ENCODE results near the gene RICTOR. TPM values are rescaled to one million over a fixed set of nuclear protein-coding genes. Genes with fewer than 3 reads are reported as not detected.
A peak's percentile ranks its signal among the peaks of the same experiment; 100 is the strongest.

RICTOR gene
- total RNA-seq, 1 donor from 2014 or later = 97.7 TPM

DNA sequence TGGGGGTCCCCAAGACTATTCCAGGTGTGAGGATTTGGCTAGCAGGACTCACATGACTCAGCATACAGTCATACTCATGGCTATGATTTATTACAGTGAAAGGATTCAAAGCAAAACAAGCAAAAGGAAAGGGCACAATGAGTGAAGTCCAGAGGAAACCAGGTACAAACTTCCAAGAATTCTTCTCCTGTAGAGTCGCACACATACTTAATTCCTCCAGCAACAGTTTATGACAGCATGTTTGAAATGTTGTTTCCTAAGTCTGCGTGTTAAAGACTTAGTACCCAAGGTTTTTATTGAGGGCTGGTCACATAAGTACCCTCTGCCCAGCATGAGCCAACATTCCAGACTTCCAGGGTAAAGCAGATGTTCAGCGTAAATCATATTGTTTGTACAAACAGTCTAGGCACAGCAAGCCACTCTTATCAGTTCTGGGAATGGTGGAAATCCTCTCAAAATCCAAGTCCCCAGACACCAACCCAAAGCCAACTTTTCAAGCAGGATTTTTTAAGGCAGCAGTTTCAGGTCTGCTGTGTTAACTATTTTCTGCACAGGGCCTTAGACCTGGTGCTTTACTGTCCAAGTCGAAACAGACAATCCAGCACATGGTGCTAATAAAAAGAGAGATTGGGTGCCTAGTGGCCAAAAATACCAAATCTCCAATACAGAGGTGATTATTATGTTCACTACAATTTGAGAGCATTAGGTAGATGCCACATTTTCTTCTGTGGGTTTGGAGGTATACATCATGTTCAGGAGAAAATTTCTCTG lies 18.6 kb upstream of the RICTOR start:
- DNase-seq (ENCODE audit: low spot score) = peak; percentile 73

DNA sequence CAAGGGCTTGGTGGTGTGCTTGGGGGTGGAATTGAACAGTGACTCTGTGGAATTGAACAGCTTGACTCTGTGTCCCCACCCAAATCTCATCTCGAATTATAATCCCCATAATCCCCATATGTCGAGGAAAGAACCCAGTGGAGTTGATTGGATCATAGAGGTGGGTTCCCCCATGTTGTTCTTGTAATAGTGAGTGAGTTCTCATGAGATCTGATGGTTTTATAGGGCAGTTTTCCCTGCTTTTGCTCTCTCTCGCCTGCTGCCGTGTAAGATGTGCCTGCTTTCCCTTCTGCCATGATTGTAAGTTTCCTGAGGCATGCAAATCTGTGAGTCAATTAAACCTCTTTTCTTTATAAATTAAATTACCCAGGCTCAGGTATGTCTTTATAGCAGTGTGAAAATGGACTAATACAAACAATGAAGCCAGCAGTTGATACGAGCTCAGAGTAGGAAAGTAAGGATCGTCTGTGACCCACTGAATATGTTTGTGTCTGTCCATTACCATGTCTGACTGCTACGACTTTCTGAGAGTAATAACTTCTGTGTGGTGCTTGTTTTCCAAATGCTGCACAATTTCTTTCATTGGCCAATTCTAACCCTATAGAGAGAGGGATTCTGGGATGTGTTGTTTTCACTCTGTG lies 17.9 kb upstream of the RICTOR start:
- DNase-seq (ENCODE audit: low spot score) = no peak

DNA sequence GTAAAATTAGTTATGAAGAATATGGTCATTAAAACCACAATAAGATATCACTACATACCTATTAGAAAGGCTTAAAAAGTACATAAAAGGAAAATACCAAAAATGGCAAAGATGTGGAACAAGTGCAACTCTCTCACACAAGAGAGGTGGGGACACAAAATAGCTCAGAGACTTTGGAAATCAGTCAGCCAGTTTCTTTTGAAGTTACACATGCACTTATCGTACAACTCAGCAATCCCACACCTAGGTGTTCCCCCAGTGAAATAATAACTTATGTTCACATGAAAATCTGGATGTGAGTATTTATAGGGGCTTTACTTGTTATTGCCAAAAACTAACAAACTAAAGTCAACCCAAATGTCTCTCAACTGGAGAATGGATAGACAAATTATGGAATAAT lies 9.8 kb upstream of the RICTOR start:
- no peak for DNase-seq (ENCODE audit: low spot score)

- DNase-seq (ENCODE audit: low spot score) = no peak
Measured at GRCh38 chr5:39082995-39083394, 8.8 kb upstream of the RICTOR start.

GRCh38 chr5:39080597-39081204 lies 6.5 kb upstream of the RICTOR start:
- peak; percentile 29 for DNase-seq (ENCODE audit: low spot score)

DNA sequence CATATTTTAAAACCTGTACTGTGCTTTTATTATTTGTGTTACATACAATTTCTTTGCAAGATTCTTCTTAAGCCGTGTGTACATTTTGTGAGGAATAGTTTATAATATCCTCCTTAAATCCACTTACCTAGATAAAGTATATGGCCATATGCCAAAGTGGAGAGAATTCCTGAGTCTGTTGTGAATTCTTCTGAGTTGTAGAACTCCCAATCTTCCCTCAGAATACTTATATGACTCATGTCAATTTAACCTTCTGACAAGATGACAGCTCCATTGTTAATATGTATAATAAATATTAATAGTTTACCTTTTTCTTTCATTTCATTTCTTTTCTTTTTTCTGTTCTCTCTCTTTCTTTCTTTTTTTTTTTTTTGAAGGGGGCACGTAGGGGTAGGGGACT lies 6.0 kb upstream of the RICTOR start:
- DNase-seq (ENCODE audit: low spot score) = no peak

- no peak for DNase-seq (ENCODE audit: low spot score)
Measured at GRCh38 chr5:39079147-39079546, 4.9 kb upstream of the RICTOR start.

GRCh38 chr5:39076757-39077728 lies 2.8 kb upstream of the RICTOR start:
- DNase-seq (ENCODE audit: low spot score) = no peak

DNA sequence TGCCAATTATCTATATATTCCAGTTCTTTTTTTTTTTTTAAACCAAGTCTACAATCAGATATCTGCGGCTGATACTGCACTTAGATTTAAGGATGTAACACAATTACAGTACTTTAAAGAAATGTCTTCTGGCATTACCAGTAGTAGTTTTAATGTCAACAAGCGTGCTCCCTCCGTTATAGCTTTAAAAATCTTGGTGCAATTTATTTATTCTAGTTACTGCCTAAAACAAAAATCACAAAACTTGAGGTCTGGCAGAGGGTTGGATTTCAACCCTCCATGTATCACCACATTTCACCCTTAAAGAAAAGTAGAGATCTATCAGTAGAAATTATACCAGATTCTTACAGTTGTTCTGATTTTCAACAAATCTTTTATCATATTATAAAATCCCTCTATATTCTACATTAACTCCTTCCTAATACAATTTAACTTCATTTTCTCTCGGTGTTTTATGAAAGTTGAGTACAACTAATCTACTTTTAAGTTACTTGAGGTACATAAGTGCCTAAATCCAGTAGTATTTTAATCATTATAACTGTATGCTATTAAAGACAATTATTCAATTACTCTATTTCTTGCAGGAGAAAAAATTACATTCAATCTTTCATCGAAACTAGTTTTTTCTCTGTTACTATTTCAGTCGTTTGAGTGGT lies 2.0 kb upstream of the RICTOR start:
- no peak for DNase-seq (ENCODE audit: low spot score)

- no peak for DNase-seq (ENCODE audit: low spot score)
Measured at GRCh38 chr5:39073767-39074016, 507 bp downstream of the RICTOR start.

- peak; percentile 55 for DNase-seq (ENCODE audit: low spot score)
Measured at GRCh38 chr5:39072925-39073766, 1.1 kb downstream of the RICTOR start.

GRCh38 chr5:39068099-39068498 lies 6.1 kb downstream of the RICTOR start:
- no peak for DNase-seq (ENCODE audit: low spot score)

GRCh38 chr5:39064450-39064849 lies 9.7 kb downstream of the RICTOR start:
- DNase-seq (ENCODE audit: low spot score) = no peak

DNA sequence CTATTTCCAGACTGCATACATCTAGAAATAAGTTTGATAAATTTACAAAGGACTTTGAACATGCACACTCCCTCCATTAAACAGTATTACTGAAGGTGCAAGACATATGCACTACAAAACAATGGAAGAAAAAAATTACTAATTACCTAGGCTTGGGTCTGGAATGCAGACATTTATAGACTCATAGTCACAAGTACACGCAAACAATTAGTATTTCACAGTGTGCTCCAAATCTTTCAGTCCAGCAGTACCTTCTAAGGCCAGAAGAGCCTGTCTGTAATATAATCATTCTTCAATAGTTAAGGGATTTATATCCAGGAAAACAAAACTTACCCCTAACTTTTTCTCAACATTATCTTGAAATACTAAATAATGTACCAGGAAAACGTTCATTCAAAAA lies 11.2 kb downstream of the RICTOR start:
- DNase-seq (ENCODE audit: low spot score) = no peak

DNA sequence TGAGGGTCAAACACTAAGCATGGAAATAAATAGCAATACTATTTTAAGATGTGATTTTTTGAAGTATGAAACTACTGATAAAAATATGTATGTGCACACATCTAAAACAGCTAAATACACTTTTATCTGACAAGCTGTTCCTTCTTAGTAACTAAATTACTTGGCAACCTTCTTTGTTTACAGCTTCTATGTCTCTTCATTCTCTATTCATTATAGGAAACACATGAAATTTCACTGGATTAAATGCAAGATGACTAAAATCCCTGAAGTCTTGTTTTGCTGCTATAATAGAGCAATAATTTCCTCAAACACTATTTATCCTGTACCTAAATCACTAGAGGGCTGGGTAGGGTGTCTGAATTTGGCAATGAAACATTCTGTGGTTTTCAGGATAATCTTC lies 11.7 kb downstream of the RICTOR start:
- no peak for DNase-seq (ENCODE audit: low spot score)

GRCh38 chr5:39062104-39062503 lies 12.1 kb downstream of the RICTOR start:
- DNase-seq (ENCODE audit: low spot score) = no peak

DNA sequence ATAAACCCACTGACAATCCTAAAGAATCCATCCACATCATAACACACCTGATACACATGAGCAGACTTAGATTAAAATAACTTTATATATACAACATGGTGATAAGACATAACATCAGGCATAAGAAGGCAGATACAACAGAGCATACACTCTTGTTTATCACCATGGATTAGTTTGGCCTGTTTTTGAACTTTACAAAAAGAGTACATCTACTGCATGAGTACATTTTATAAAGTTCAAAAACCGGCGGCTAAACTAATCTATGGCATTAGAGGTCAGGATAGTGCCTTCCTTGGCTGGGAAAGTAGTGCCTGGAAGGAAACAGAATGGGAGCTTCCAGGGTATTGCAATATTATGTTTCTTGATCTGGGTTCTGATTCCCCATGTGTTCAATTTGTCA lies 15.1 kb downstream of the RICTOR start:
- peak; percentile 63 for DNase-seq (ENCODE audit: low spot score)

- DNase-seq (ENCODE audit: low spot score) = no peak
Measured at GRCh38 chr5:39058178-39058921, 15.8 kb downstream of the RICTOR start.

GRCh38 chr5:39057734-39058133 lies 16.5 kb downstream of the RICTOR start:
- DNase-seq (ENCODE audit: low spot score) = no peak
